IMR-90 (cell line): Measurements from ENCODE around the gene SH3BGRL3. TPM values are rescaled to one million over a fixed set of nuclear protein-coding genes. Genes with fewer than 3 reads are reported as not detected.

Experiments used
- ATAC-seq: fragments of 200-7000 bp; cut with Tn5 transposase; 2 replicates; pipeline ENCODE4 v1.9.1; 2020; ENCODE audit warnings: low read depth, mild to moderate bottlenecking, moderate library complexity
- BruUV-seq: library from RNA; stranded (reverse); fragments of 400-500 nt; replicated peaks from 2 replicates; lab custom pipeline; 2021; lab: Mats Ljungman, UMichigan
- CTCF ChIA-PET: fragments of 300-600 bp; formaldehyde crosslinking; extraction: SDS; loops from one replicate; lab custom pipeline; 2021; ENCODE audit warnings: antibody characterized with exemption; lab: Yijun Ruan, JAX
- POLR2A ChIA-PET: fragments of 300-600 bp; sonication (Branson Sonifier 250); formaldehyde crosslinking; loops from one replicate; lab custom pipeline; 2022; ENCODE audit warnings: antibody characterized with exemption; ENCODE audit not compliant: unreplicated experiment; lab: Charles Lee
- DNase-seq: peaks from one replicate; pipeline ENCODE4 v3.0.0; 2013
- H2AFZ ChIP-seq: replicated peaks from 2 replicates; pipeline ENCODE3; 2013; ENCODE audit warnings: low read length, mild to moderate bottlenecking; ENCODE audit not compliant: poor library complexity
- H2AK5ac ChIP-seq: 2 replicates; pipeline ENCODE4 v1.6.1; 2013; ENCODE audit warnings: low read depth, low read length, inconsistent platforms
- H2AK9ac ChIP-seq: replicated peaks from 2 replicates; pipeline ENCODE3; 2013; ENCODE audit warnings: mild to moderate bottlenecking, low read depth, low read length, moderate library complexity; ENCODE audit not compliant: poor library complexity
- H2BK120ac ChIP-seq: 2 replicates; pipeline ENCODE4 v1.6.1; 2013; ENCODE audit warnings: low read depth, low read length, inconsistent platforms
- H2BK15ac ChIP-seq: 3 replicates; pipeline ENCODE4 v1.6.1; 2013; ENCODE audit warnings: low read depth, low read length, inconsistent platforms
- H2BK20ac ChIP-seq: 2 replicates; pipeline ENCODE4 v1.6.1; 2013; ENCODE audit warnings: low read depth, mild to moderate bottlenecking, inconsistent platforms, low read length, moderate library complexity
- H2BK5ac ChIP-seq: 2 replicates; pipeline ENCODE4 v1.6.1; 2013; ENCODE audit warnings: mild to moderate bottlenecking, low read depth, low read length, inconsistent platforms; ENCODE audit not compliant: poor library complexity, severe bottlenecking
- H3K14ac ChIP-seq: replicated peaks from 2 replicates; pipeline ENCODE4 v1.6.1; 2013; ENCODE audit warnings: low read depth, low read length, inconsistent platforms
- H3K18ac ChIP-seq: 2 replicates; pipeline ENCODE4 v1.6.1; 2013; ENCODE audit warnings: low read depth, low read length, control low read depth
- H3K23ac ChIP-seq: 2 replicates; pipeline ENCODE4 v1.6.1; 2013; ENCODE audit warnings: low read depth, low read length, inconsistent platforms
- H3K27ac ChIP-seq: 2 replicates; pipeline ENCODE4 v1.5.1; 2013; ENCODE audit warnings: mild to moderate bottlenecking, control low read depth, low read length; ENCODE audit not compliant: insufficient read depth
- H3K27me3 ChIP-seq: 2 replicates; pipeline ENCODE4 v1.6.1; 2013; ENCODE audit warnings: low read length; ENCODE audit not compliant: control insufficient read depth, insufficient read depth
- H3K36me3 ChIP-seq: 2 replicates; pipeline ENCODE4 v1.6.1; 2013; ENCODE audit warnings: low read length, mixed read lengths; ENCODE audit not compliant: control insufficient read depth, insufficient read depth
- H3K4ac ChIP-seq: 2 replicates; pipeline ENCODE4 v1.6.1; 2013; ENCODE audit warnings: low read depth, low read length, inconsistent platforms
- H3K4me1 ChIP-seq: 2 replicates; pipeline ENCODE4 v1.6.1; 2013; ENCODE audit warnings: low read length, mixed read lengths; ENCODE audit not compliant: control insufficient read depth, insufficient read depth
- H3K4me2 ChIP-seq: 2 replicates; pipeline ENCODE4 v1.6.1; 2013; ENCODE audit warnings: low read depth, mild to moderate bottlenecking, control low read depth, low read length, moderate library complexity
- H3K4me3 ChIP-seq: 2 replicates; pipeline ENCODE4 v1.5.1; 2013; ENCODE audit warnings: low read depth, mild to moderate bottlenecking, control low read depth, low read length, moderate library complexity; ENCODE audit not compliant: insufficient read depth
- H3K56ac ChIP-seq: 2 replicates; pipeline ENCODE4 v1.6.1; 2013; ENCODE audit warnings: low read length, inconsistent platforms; ENCODE audit not compliant: insufficient read depth; ENCODE audit errors: extremely low read depth
- H3K79me1 ChIP-seq, 2 experiments: 2 replicates each; pipeline ENCODE4 v1.6.1; 2013; ENCODE audit warnings: low read length in 2 of 2, inconsistent platforms in 1 of 2, low read depth in 1 of 2
- H3K9ac ChIP-seq: 2 replicates; pipeline ENCODE4 v1.6.1; 2013; ENCODE audit warnings: low read depth, low read length, control low read depth
- H3K9me1 ChIP-seq: 2 replicates; pipeline ENCODE4 v1.6.1; 2013; ENCODE audit warnings: low read length, inconsistent platforms; ENCODE audit not compliant: insufficient read depth
- H3K9me3 ChIP-seq: 2 replicates; pipeline ENCODE4 v1.6.1; 2013; ENCODE audit warnings: low read length; ENCODE audit not compliant: control insufficient read depth, insufficient read depth
- H4K20me1 ChIP-seq: 2 replicates; pipeline ENCODE4 v1.6.1; 2013; ENCODE audit warnings: low read length, inconsistent platforms; ENCODE audit not compliant: insufficient read depth
- H4K5ac ChIP-seq: 2 replicates; pipeline ENCODE4 v1.6.1; 2013; ENCODE audit warnings: mild to moderate bottlenecking, low read depth, low read length, control low read depth
- H4K8ac ChIP-seq, 2 experiments: 2 replicates each; pipeline ENCODE4 v1.6.1; 2013; ENCODE audit warnings: low read depth in 2 of 2, low read length in 2 of 2, control low read depth in 1 of 2, inconsistent platforms in 1 of 2
- H4K91ac ChIP-seq: 2 replicates; pipeline ENCODE4 v1.6.1; 2013; ENCODE audit warnings: low read depth, low read length, inconsistent platforms; ENCODE audit not compliant: insufficient read depth
- BHLHE40 ChIP-seq: fragments of 150-350 bp; IDR thresholded peaks from 2 replicates; pipeline ENCODE4 v1.6.1; 2016; ENCODE audit warnings: mild to moderate bottlenecking, low read depth, low read length
- CEBPB ChIP-seq: IDR thresholded peaks from 2 replicates; pipeline ENCODE4 v1.6.1; 2012; ENCODE audit warnings: low read depth, low read length, improper control_type of control experiment
- CHD1 ChIP-seq: IDR thresholded peaks from 2 replicates; pipeline ENCODE4 v1.6.1; 2012; ENCODE audit warnings: low read depth, low read length, improper control_type of control experiment
- ELK1 ChIP-seq: fragments of 150-350 bp; IDR thresholded peaks from 2 replicates; pipeline ENCODE4 v1.6.1; 2016; ENCODE audit warnings: low read depth, mild to moderate bottlenecking, low read length, moderate library complexity, borderline replicate concordance
- FOS ChIP-seq: fragments of 150-350 bp; IDR thresholded peaks from 2 replicates; pipeline ENCODE4 v1.6.1; 2016; ENCODE audit warnings: low read depth, low read length
- MAFK ChIP-seq: IDR thresholded peaks from 2 replicates; pipeline ENCODE4 v1.6.1; 2012; ENCODE audit warnings: low read depth, low read length, improper control_type of control experiment
- MAZ ChIP-seq: IDR thresholded peaks from 2 replicates; pipeline ENCODE4 v1.6.1; 2012; ENCODE audit warnings: low read depth, mild to moderate bottlenecking, low read length, improper control_type of control experiment, moderate library complexity, borderline replicate concordance
- MXI1 ChIP-seq: IDR thresholded peaks from 2 replicates; pipeline ENCODE4 v1.6.1; 2012; ENCODE audit warnings: low read depth, mild to moderate bottlenecking, low read length, moderate library complexity, borderline replicate concordance
- NFE2L2 ChIP-seq: fragments of 150-350 bp; IDR thresholded peaks from 2 replicates; pipeline ENCODE4 v1.6.1; 2016; ENCODE audit warnings: low read depth, mild to moderate bottlenecking, low read length
- POLR2A ChIP-seq: IDR thresholded peaks from 2 replicates; pipeline ENCODE4 v1.6.1; 2012; ENCODE audit warnings: mild to moderate bottlenecking, low read depth, low read length
- RAD21 ChIP-seq: IDR thresholded peaks from 2 replicates; pipeline ENCODE4 v1.6.1; 2012; ENCODE audit warnings: low read length, improper control_type of control experiment
- RCOR1 ChIP-seq: IDR thresholded peaks from 2 replicates; pipeline ENCODE4 v1.6.1; 2012; ENCODE audit warnings: mild to moderate bottlenecking, low read length, improper control_type of control experiment; ENCODE audit not compliant: insufficient replicate concordance
- RFX5 ChIP-seq: IDR thresholded peaks from 2 replicates; pipeline ENCODE4 v1.8.0; 2012; ENCODE audit warnings: low read depth, mild to moderate bottlenecking, low read length, moderate library complexity
- SMC3 ChIP-seq: fragments of 150-350 bp; IDR thresholded peaks from 2 replicates; pipeline ENCODE4 v1.6.1; 2016; ENCODE audit warnings: low read depth, mild to moderate bottlenecking, antibody characterized with exemption, low read length, moderate library complexity
- WGBS, 2 experiments: methylation state at CpG; one replicate each; pipeline versions ENCODE4 v1.1.5 to v1.1.7; 2013; ENCODE audit warnings: missing lambda C conversion rate in 2 of 2; ENCODE audit not compliant: insufficient read length in 1 of 2; ENCODE audit errors: extremely low coverage in 2 of 2; 5-methylcytosine and 5-hydroxymethylcytosine counted together
- dilution Hi-C: fragments of 300-500 bp; cut with HindIII; formaldehyde crosslinking; loops from one replicate; pipeline ENCODE4 v1.14.3; 2018; ENCODE audit warnings: low sequenced_read_pairs; ENCODE audit not compliant: unreplicated experiment
- in situ Hi-C: fragments of 300-500 bp; cut with MboI; formaldehyde crosslinking; loops from 3 replicates; pipeline ENCODE4 v1.14.3; 2019; ENCODE audit warnings: low sequenced_read_pairs, inconsistent platforms, mixed read lengths
- intact Hi-C: fragments of 100-400 bp; cut with micrococcal nuclease; formaldehyde crosslinking; loops from 2 replicates; pipeline ENCODE4 v1.10.0; 2022
- polyA plus RNA-seq, 3 experiments: library from polyadenylated mRNA; depleted of rRNA; stranded (reverse); fragments of >200 nt; gene quantifications; 2 replicates each; pipeline ENCODE4 v1.2.3, GENCODE V29; 2012; ENCODE audit warnings: low replicate concordance in 1 of 3
- total RNA-seq: library from RNA; depleted of rRNA; stranded (reverse); fragments of >200 nt; gene quantifications from 2 replicates; pipeline ENCODE4 v1.2.3, GENCODE V29; 2012
- TF ChIP-seq, protein P1 (sequence below): conservative IDR thresholded peaks from 2 replicates; pipeline ENCODE4 v1.5.1; 2012; ENCODE audit warnings: mild to moderate bottlenecking, low read depth, low read length, improper control_type of control experiment
- TF ChIP-seq, protein P2 (sequence below): fragments of 150-350 bp; IDR thresholded peaks from 2 replicates; pipeline ENCODE4 v1.6.1; 2017; ENCODE audit warnings: mild to moderate bottlenecking, antibody characterized with exemption, low read length, low read depth

SH3BGRL3 gene
- total and polyA plus RNA-seq, 2 of the 4 experiments (the other 2 are of a cell fraction): 35.0 to 483 TPM

DNA sequence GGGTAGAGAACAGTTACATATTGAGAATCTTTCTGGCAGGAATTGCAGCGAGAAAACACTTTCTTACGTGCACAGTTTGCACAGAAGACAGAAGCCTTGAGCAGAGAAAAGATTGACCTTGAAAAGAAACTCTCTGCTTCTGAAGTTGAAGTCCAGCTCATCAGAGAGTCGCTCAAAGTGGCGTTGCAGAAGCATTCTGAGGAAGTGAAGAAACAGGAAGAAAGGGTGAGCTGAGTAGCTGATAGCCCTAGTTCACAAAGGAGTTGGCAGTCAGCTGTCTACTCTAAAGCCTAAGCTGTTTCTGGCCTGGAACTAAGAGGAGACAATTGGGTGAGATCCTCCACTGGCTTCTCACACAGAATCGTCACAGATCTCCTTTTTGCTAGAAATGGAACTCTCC lies 20.3 kb upstream of the SH3BGRL3 start:
- ChIA-PET POLR2A (no interaction called here), CTCF (interaction anchor here (1.3 kb wide), 1 partner anchor 25 kb away, joined by 3 read pairs; the partner anchor contains the start of gene CEP85)
- dilution Hi-C loops (no loop called here), in situ Hi-C loops (no loop called here), intact Hi-C loops (no loop called here)
- no peak overlapping the region for H3K18ac ChIP-seq
- H3K14ac ChIP-seq: no peak overlapping the region
- no peak overlapping the region for H2AK9ac ChIP-seq
- WGBS, 2 experiments: 100% methylated on average over 3 of the region's 5 CpGs; no CpG with 5 or more reads in 1 of the 2 experiments
- H3K9ac ChIP-seq: no peak overlapping the region
- H2AK5ac ChIP-seq: no peak overlapping the region
- no peak overlapping the region for H4K91ac ChIP-seq
- H2BK5ac ChIP-seq: no peak overlapping the region
- no peak for DNase-seq
- no peak overlapping the region for H3K4me2 ChIP-seq
- H3K9me1 ChIP-seq: 0 out of 2 replicates have a peak, but pooled peaks cover 3% of the 10 kb centered on the region
- no peaks in the 10 kb centered on the region for H3K9me3 ChIP-seq
- H4K5ac ChIP-seq: no peak overlapping the region
- H3K56ac ChIP-seq: no peak overlapping the region
- H3K27ac ChIP-seq: no peak overlapping the region
- no peak for ATAC-seq
- no peak overlapping the region for H4K8ac ChIP-seq
- H3K27me3 ChIP-seq: no peaks in the 10 kb centered on the region
- BruUV-seq: no TSS peak
- TF ChIP-seq MAZ: no peak
- no peak for TF ChIP-seq CHD1
- no peak for TF ChIP-seq ELK1
- TF ChIP-seq BHLHE40: no peak
- no peak for TF ChIP-seq FOS
- TF ChIP-seq NFE2L2: no peak
- TF ChIP-seq RCOR1: no peak
- TF ChIP-seq, protein P1, sequence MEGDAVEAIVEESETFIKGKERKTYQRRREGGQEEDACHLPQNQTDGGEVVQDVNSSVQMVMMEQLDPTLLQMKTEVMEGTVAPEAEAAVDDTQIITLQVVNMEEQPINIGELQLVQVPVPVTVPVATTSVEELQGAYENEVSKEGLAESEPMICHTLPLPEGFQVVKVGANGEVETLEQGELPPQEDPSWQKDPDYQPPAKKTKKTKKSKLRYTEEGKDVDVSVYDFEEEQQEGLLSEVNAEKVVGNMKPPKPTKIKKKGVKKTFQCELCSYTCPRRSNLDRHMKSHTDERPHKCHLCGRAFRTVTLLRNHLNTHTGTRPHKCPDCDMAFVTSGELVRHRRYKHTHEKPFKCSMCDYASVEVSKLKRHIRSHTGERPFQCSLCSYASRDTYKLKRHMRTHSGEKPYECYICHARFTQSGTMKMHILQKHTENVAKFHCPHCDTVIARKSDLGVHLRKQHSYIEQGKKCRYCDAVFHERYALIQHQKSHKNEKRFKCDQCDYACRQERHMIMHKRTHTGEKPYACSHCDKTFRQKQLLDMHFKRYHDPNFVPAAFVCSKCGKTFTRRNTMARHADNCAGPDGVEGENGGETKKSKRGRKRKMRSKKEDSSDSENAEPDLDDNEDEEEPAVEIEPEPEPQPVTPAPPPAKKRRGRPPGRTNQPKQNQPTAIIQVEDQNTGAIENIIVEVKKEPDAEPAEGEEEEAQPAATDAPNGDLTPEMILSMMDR: no peak
- no peak for TF ChIP-seq RFX5
- TF ChIP-seq RAD21: no peak
- no peak for TF ChIP-seq MXI1
- TF ChIP-seq, protein P2, sequence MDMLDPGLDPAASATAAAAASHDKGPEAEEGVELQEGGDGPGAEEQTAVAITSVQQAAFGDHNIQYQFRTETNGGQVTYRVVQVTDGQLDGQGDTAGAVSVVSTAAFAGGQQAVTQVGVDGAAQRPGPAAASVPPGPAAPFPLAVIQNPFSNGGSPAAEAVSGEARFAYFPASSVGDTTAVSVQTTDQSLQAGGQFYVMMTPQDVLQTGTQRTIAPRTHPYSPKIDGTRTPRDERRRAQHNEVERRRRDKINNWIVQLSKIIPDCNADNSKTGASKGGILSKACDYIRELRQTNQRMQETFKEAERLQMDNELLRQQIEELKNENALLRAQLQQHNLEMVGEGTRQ: no peak
- no peak for TF ChIP-seq POLR2A
- no peak for TF ChIP-seq MAFK
- no peak for TF ChIP-seq SMC3
- TF ChIP-seq CEBPB: no peak
- H2BK20ac ChIP-seq: no peak overlapping the region
- H3K4ac ChIP-seq: no peak overlapping the region
- no peak overlapping the region for H2BK120ac ChIP-seq
- no peak overlapping the region for H3K23ac ChIP-seq
- no peak overlapping the region for H2AFZ ChIP-seq
- no peaks in the 10 kb centered on the region for H3K4me1 ChIP-seq
- peaks cover 7 to 9% of the 10 kb centered on the region in 2 experiments; a peak in 2 of 4 replicates for H3K79me1 ChIP-seq
- H2BK15ac ChIP-seq: no peak overlapping the region
- no peaks in the 10 kb centered on the region for H4K20me1 ChIP-seq
- H3K36me3 ChIP-seq: peaks cover 18% of the 10 kb centered on the region
- no peak overlapping the region for H3K4me3 ChIP-seq
